ENCODE measurements around the gene CSRNP3. TPM values are rescaled to one million over a fixed set of nuclear protein-coding genes. Genes with fewer than 3 reads are reported as not detected.

Gene CSRNP3
- total and polyA plus RNA-seq, 9 donors, result 2.9 to 16.2 (median 6.9) TPM

DNA sequence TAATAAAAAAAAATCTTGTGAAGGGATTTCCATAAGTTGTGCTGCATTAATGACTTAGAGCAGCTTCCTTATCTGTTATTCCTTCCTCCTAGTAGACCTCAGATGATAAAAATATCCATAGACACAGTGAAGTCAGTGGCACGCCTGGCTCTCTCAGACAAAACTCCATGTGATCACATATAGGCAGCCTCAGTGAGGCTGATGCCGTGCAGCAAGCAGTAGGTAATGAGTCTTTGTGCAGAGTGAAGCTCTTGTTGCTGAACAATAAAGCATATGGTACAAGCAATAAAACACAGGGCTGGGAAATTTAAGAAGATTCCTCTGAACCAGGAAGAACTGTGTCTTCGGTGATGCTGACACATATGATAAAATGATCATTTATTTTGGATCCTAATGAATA is 102.7 kb downstream of the CSRNP3 start:
- no peaks in the 10 kb centered on the region for H3K9me3 ChIP-seq
- intact Hi-C loops (cut with DNase I), result no loop called here
- H3K4me1 ChIP-seq (ENCODE audit: insufficient read depth), result no peaks in the 10 kb centered on the region
- peak overlapping the region in 1 of 2 donors; percentile 23 for H3K27ac ChIP-seq
- no peak overlapping the region for H3K4me3 ChIP-seq
- 7 to 19% (median 12%) methylated on average over 3 of the region's 3 CpGs for WGBS, 3 donors
- DNase-seq, result peak in 1 of 5 donors; percentile 24
- TF ChIP-seq, protein P1, sequence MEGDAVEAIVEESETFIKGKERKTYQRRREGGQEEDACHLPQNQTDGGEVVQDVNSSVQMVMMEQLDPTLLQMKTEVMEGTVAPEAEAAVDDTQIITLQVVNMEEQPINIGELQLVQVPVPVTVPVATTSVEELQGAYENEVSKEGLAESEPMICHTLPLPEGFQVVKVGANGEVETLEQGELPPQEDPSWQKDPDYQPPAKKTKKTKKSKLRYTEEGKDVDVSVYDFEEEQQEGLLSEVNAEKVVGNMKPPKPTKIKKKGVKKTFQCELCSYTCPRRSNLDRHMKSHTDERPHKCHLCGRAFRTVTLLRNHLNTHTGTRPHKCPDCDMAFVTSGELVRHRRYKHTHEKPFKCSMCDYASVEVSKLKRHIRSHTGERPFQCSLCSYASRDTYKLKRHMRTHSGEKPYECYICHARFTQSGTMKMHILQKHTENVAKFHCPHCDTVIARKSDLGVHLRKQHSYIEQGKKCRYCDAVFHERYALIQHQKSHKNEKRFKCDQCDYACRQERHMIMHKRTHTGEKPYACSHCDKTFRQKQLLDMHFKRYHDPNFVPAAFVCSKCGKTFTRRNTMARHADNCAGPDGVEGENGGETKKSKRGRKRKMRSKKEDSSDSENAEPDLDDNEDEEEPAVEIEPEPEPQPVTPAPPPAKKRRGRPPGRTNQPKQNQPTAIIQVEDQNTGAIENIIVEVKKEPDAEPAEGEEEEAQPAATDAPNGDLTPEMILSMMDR (IDR thresholded peaks at IDR 0.05), result no peak
- TF ChIP-seq POLR2A (IDR thresholded peaks at IDR 0.05), result no peak
- TF ChIP-seq EP300 (IDR thresholded peaks at IDR 0.05), result no peak
- no peaks in the 10 kb centered on the region for H3K36me3 ChIP-seq
- H3K27me3 ChIP-seq, result no peaks in the 10 kb centered on the region

DNA sequence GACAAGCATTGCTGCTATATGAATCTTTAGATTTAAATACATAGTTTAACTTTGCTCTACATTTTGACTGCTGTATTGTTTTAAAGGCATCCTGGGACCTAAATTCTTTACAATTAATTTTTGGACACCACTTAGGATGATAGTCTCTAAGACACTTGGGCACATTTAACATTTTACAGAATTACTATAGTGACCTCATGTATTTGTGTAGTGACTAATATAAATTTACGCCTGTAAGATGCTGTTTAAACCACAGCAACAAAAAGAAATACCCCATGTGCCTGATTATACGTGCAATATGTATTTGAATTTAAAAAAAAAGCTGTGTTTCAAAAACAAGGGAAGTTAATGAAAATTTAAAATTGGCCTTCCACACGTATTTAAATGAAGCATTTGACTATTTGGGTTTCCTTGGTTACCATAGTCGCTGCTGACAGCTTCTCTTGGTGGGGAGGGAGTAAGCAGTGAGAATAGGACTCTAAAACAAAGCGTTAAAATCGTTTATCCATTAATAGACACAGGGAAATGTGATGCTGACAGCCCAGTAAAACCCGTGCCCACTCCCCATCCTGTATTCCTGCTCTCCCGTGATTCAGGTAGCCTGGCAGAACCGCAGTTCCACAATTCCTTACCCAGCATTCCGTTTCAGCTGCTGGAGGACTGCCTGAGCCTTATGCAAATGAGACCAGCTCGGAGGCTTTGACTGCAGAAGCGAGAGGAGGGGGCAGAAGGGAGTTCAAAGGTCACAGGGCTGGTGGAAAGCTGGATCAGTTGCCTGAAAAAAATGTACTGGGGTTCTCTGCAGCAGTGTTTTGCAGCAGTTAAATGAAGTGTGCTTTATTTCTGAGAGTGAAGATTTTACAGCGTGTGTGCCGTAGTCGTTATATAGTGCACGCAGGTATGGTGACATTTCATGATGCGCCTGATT is 104.3 kb downstream of the CSRNP3 start:
- Histone ChIP-seq H3K4me1 (ENCODE audit: insufficient read depth) (no peaks in the 10 kb centered on the region), H3K4me3 (peak overlapping the region; percentile 33), H3K36me3 (no peaks in the 10 kb centered on the region), H3K9me3 (no peaks in the 10 kb centered on the region), H3K27ac (peak overlapping the region in 1 of 2 donors; percentile 38), H3K27me3 (no peaks in the 10 kb centered on the region)
- TF ChIP-seq EP300 (IDR thresholded peaks at IDR 0.05), result no peak
- TF ChIP-seq, protein P1 (IDR thresholded peaks at IDR 0.05), result no peak
- TF ChIP-seq POLR2A (IDR thresholded peaks at IDR 0.05), result no peak
- WGBS, 3 donors, result 9 to 21% (median 9%) methylated on average over 17 of the region's 17 CpGs
- intact Hi-C loops (cut with DNase I), result no loop called here
- peak; percentile 65 to 75 (median 73) for DNase-seq

DNA sequence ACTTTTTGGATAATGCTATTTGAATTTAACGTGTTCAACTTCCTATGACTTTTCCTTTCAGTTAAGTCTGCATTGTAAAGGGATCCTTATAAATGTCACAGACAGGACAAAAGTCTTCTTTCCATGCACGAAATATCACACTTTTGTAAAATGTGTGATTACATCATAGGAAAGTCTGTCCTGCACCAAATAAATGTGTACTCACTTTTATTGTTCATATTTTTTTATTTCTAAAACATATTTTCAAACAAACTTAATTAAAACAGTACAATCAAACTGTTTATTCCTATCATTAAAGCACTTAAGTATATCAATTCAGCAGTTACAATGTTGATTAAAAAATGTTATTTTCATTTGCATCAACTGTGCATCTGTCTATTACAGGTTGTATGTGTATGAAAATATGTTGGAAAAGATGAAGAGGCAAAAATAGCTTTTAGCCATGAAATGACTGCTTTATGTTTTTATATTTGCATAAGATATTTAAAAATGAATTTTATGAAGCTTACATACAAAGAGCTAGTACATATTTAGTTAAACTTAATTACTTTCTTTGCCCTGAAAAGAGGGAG is 105.6 kb downstream of the CSRNP3 start:
- WGBS, 3 donors, result 13 to 47% (median 14%) methylated on average over 2 of the region's 2 CpGs
- intact Hi-C loops (cut with DNase I), result no loop called here
- Histone ChIP-seq H3K27me3 (no peaks in the 10 kb centered on the region), H3K4me3 (no peak overlapping the region), H3K9me3 (no peaks in the 10 kb centered on the region), H3K27ac (peak overlapping the region in 1 of 2 donors; percentile 38), H3K36me3 (no peaks in the 10 kb centered on the region), H3K4me1 (ENCODE audit: insufficient read depth) (no peaks in the 10 kb centered on the region)
- TF ChIP-seq EP300 (IDR thresholded peaks at IDR 0.05), result no peak
- DNase-seq, result no peak

DNA sequence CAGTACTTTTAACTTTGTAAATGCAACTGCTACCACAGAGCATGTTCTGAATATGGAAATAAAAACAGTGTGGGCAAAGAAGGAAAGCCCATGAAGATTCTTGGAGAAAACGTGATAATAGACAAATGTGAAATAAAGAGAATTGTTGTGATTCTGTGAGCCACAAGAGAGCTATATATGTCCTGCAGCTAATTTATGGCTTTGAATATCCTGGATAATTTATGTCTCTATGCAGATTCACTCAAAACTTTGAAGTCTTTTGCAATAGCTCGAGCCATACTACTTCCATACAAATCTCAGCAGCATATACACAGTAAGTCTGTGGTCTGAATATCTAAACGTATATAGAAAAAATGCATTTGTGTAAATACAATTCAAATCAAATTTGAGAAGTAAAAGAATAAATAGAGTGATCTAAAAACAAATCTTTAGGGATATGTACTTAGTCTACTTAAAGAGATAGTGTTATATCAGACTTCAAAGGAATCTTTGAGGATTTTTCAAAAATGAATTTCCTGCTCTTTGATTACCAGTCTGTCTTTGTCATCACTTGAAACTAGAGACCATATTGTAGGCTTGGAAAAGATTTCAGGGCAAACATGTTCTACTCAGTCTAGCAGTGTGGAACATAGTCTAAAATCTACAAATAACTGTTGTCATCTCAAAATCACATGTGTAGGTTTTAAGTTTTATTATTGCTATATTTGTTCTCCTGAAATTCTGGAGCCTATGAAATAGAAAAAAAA is 107.1 kb downstream of the CSRNP3 start:
- no peaks in the 10 kb centered on the region for H3K9me3 ChIP-seq
- H3K4me3 ChIP-seq, result peak overlapping the region; percentile 3
- no peaks in the 10 kb centered on the region for H3K36me3 ChIP-seq
- H3K27me3 ChIP-seq, result no peaks in the 10 kb centered on the region
- intact Hi-C loops (cut with DNase I), result no loop called here
- WGBS, 3 donors, result 28 to 47% (median 30%) methylated on average over 3 of the region's 3 CpGs
- no peak overlapping the region for H3K27ac ChIP-seq
- DNase-seq, result no peak
- H3K4me1 ChIP-seq (ENCODE audit: insufficient read depth), result no peaks in the 10 kb centered on the region
- TF ChIP-seq EP300 (IDR thresholded peaks at IDR 0.05) (no peak), POLR2A (IDR thresholded peaks at IDR 0.05) (no peak)
- TF ChIP-seq, protein P1 (IDR thresholded peaks at IDR 0.05), result no peak

Measured in ovary (tissue), 9 donors.